B cell (primary cell): ENCODE results near the gene ACOXL. TPM values are rescaled to one million over a fixed set of nuclear protein-coding genes. Genes with fewer than 3 reads are reported as not detected.

Experiments
- ATAC-seq: fragments of 200-7000 bp; cut with Tn5 transposase; one replicate; pipeline ENCODE4 v1.10.0; 2021; ENCODE audit warnings: low read depth, mild to moderate bottlenecking, moderate number of reproducible peaks, moderate library complexity
- CTCF ChIA-PET: fragments of 350-600 bp; sonication (Branson Sonifier 250); formaldehyde crosslinking; loops from one replicate; lab custom pipeline; 2021; ENCODE audit warnings: antibody characterized with exemption, inconsistent platforms; lab: Charles Lee
- POLR2A ChIA-PET: fragments of 350-600 bp; sonication (Branson Sonifier 250); formaldehyde crosslinking; loops from one replicate; lab custom pipeline; 2021; ENCODE audit warnings: antibody characterized with exemption; lab: Charles Lee
- DNase-seq: peaks from one replicate; pipeline ENCODE4 v3.0.0; 2013
- H2AFZ ChIP-seq: 2 replicates; pipeline ENCODE4 v1.6.1; 2012; ENCODE audit warnings: mild to moderate bottlenecking, low read depth, low read length; ENCODE audit not compliant: insufficient read depth, poor library complexity, severe bottlenecking
- H3K27ac ChIP-seq, 2 donors: 1 replicate in 1 of 2; 2 replicates in 1 of 2; pipeline ENCODE4 v1.5.1; 2012 to 2013; ENCODE audit warnings: low read length in 2 of 2, mild to moderate bottlenecking in 2 of 2, moderate library complexity in 1 of 2
- H3K27me3 ChIP-seq, 4 experiments: fragments of 200-600 bp in 1 of 4; sonication (generic) in 1 of 4; replicated peaks in 1 of 4; 1 replicate in 2 of 4; 2 replicates in 2 of 4; pipeline versions ENCODE4 v1.6.1 to v1.7.0; 2013 to 2016; ENCODE audit warnings: low read length in 3 of 4, mild to moderate bottlenecking in 2 of 4, mixed read lengths in 1 of 4, moderate library complexity in 1 of 4; ENCODE audit not compliant: insufficient read depth in 4 of 4, control insufficient read depth in 3 of 4; ENCODE audit errors: control extremely low read depth in 1 of 4
- H3K36me3 ChIP-seq, 2 experiments: replicated peaks in 1 of 2; 1 replicate in 1 of 2; 2 replicates in 1 of 2; pipeline versions ENCODE4 v1.6.1 to v1.7.1; 2013; ENCODE audit warnings: low read length in 1 of 2; ENCODE audit not compliant: insufficient read depth in 2 of 2, control insufficient read depth in 1 of 2; ENCODE audit errors: control extremely low read depth in 1 of 2, extremely low read depth in 1 of 2
- H3K4me1 ChIP-seq, 2 donors: fragments of 200-600 bp in 1 of 2; sonication (generic) in 1 of 2; 1 replicate in 1 of 2; 2 replicates in 1 of 2; pipeline versions ENCODE4 v1.5.1 to v1.6.1; 2013 to 2017; ENCODE audit warnings: low read length in 2 of 2; ENCODE audit not compliant: control insufficient read depth in 2 of 2, insufficient read depth in 2 of 2
- H3K4me2 ChIP-seq: replicated peaks from 2 replicates; pipeline ENCODE3; 2012; ENCODE audit warnings: mild to moderate bottlenecking, low read depth, low read length; ENCODE audit not compliant: poor library complexity, severe bottlenecking
- H3K4me3 ChIP-seq, 5 experiments: fragments of 200-600 bp in 1 of 5; sonication (generic) in 1 of 5; 1 replicate in 3 of 5; 2 replicates in 2 of 5; pipeline versions ENCODE4 v1.5.1 to v1.7.0; 2011 to 2016; ENCODE audit warnings: low read length in 4 of 5, mild to moderate bottlenecking in 4 of 5, low read depth in 2 of 5, control low read depth in 1 of 5, moderate library complexity in 1 of 5; ENCODE audit not compliant: insufficient read depth in 1 of 5; ENCODE audit errors: control extremely low read depth in 1 of 5, extremely low read depth in 1 of 5
- H3K79me2 ChIP-seq: fragments of 200-600 bp; sonication (generic); one replicate; pipeline ENCODE4 v1.6.0; 2016; ENCODE audit warnings: low read length; ENCODE audit not compliant: control insufficient read depth, insufficient read depth
- H3K9ac ChIP-seq: fragments of 200-600 bp; sonication (generic); 2 replicates; pipeline ENCODE4 v1.6.1; 2017; ENCODE audit warnings: mild to moderate bottlenecking, low read length, moderate library complexity
- H3K9me3 ChIP-seq, 3 donors: one replicate each; pipeline versions ENCODE4 v1.6.1 to v1.7.1; 2013; ENCODE audit warnings: low read length in 2 of 3; ENCODE audit not compliant: control insufficient read depth in 2 of 3, insufficient read depth in 1 of 3; ENCODE audit errors: control extremely low read depth in 1 of 3
- H4K20me1 ChIP-seq: 2 replicates; pipeline ENCODE4 v1.6.0; 2012; ENCODE audit warnings: mild to moderate bottlenecking, low read length; ENCODE audit not compliant: insufficient read depth, control insufficient read depth, poor library complexity, severe bottlenecking
- H3K27ac Mint-ChIP-seq: one replicate; pipeline ENCODE4 v1.8.0; 2021; ENCODE audit warnings: mixed read lengths
- H3K27me3 Mint-ChIP-seq: one replicate; pipeline ENCODE4 v1.8.0; 2021; ENCODE audit warnings: mixed read lengths
- H3K4me1 Mint-ChIP-seq: one replicate; pipeline ENCODE4 v1.8.0; 2021; ENCODE audit warnings: mixed read lengths
- H3K4me3 Mint-ChIP-seq: one replicate; pipeline ENCODE4 v1.8.0; 2021; ENCODE audit warnings: mixed read lengths
- H3K9me3 Mint-ChIP-seq: one replicate; pipeline ENCODE4 v1.8.0; 2022; ENCODE audit warnings: mixed read lengths; ENCODE audit not compliant: insufficient read depth
- CTCF ChIP-seq: fragments of 200-600 bp; IDR thresholded peaks from one replicate; pipeline ENCODE4 v1.8.0; 2022; ENCODE audit warnings: antibody characterized with exemption, mild to moderate bottlenecking
- EZH2 ChIP-seq: IDR thresholded peaks from 2 replicates; pipeline ENCODE4 v1.6.1; 2012; ENCODE audit warnings: borderline replicate concordance, low read depth, mild to moderate bottlenecking, moderate library complexity, low read length; ENCODE audit not compliant: insufficient read depth, poor library complexity, severe bottlenecking
- WGBS: methylation state at CpG from one replicate; pipeline ENCODE4 v1.1.5; 2013; ENCODE audit warnings: missing lambda C conversion rate; ENCODE audit not compliant: insufficient coverage; 5-methylcytosine and 5-hydroxymethylcytosine counted together
- intact Hi-C: fragments of 100-400 bp; cut with micrococcal nuclease; formaldehyde crosslinking; loops from one replicate; pipeline ENCODE4 v1.10.0; 2022
- polyA plus RNA-seq: library from polyadenylated mRNA; depleted of rRNA; stranded (reverse); fragments of >200 nt; gene quantifications from 2 replicates; pipeline ENCODE4 v1.2.3, GENCODE V29; 2012
- total RNA-seq, 2 donors: library from RNA; stranded (reverse); fragments of 120-200 nt in 1 of 2; gene quantifications; 1 replicate in 1 of 2; 2 replicates in 1 of 2; pipeline versions ENCODE4 v1.2.3 to v1.2.4, GENCODE V29; 2013 to 2022

The ACOXL gene
- total and polyA plus RNA-seq, 2 donors (not counting 1 experiment from before 2014, with no cell fraction given), result 0.06 TPM; not detected in 1

- H3K27ac ChIP-seq, result no peak overlapping the region
- intact Hi-C loops, result loop anchor here (10.0 kb wide), 1 partner anchor 636 kb away; no protein-coding TSS in a partner anchor
- ATAC-seq, result no peak
- H3K4me3 Mint-ChIP-seq, result no peak overlapping the region
- H2AFZ ChIP-seq, result no peak overlapping the region
- H3K79me2 ChIP-seq, result no peaks in the 10 kb centered on the region
- ChIA-PET CTCF (interaction anchor here (0.9 to 1.3 kb wide), 3 partner anchors 7 to 338 kb away, joined by 3 read pairs; no protein-coding TSS in a partner anchor), POLR2A (no interaction called here)
- H3K9ac ChIP-seq, result no peak overlapping the region
- peaks cover 20% of the 10 kb centered on the region for H3K4me1 Mint-ChIP-seq
- H3K9me3 ChIP-seq, result peaks cover 0 to 4% (median 3%) of the 10 kb centered on the region in 3 donors
- H3K4me1 ChIP-seq, result peaks cover 9 to 11% of the 10 kb centered on the region in 2 donors
- peaks cover 18% of the 10 kb centered on the region for H3K27me3 Mint-ChIP-seq
- WGBS, result 69% methylated on average over 8 of the region's 8 CpGs
- no peaks in the 10 kb centered on the region for H3K9me3 Mint-ChIP-seq
- H3K4me3 ChIP-seq, result no peak overlapping the region
- DNase-seq, result no peak
- H3K4me2 ChIP-seq, result no peak overlapping the region
- H3K36me3 ChIP-seq, result no peaks in the 10 kb centered on the region
- no peak overlapping the region for H3K27ac Mint-ChIP-seq
- H4K20me1 ChIP-seq, result no peaks in the 10 kb centered on the region
- TF ChIP-seq CTCF (no peak), EZH2 (no peak)
- peaks cover 0 to 5% (median 0%) of the 10 kb centered on the region in 4 experiments for H3K27me3 ChIP-seq
These were observed 86.6 kb downstream of the ACOXL start for GRCh38 chr2:110818767-110819481.

DNA sequence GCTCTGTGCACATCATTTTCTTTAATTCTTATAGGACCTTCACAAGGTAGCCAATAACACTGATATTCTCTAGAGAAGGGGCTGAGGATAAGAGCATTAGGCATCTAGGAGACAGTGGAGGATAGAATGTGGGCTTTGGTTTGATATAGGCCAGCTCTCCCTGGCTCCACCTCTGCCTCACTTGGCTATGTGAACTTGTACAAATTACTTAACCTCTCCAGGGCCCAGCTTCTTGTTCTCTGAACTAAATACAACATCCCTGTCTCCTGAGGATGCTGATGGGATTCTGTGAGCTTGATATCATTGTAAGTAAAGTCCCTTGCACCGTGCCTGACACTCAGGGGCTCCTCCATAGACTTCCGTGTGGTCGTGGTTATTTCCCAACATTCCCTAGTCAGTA, 87.3 kb downstream of the ACOXL start:
- Histone ChIP-seq H4K20me1 (no peaks in the 10 kb centered on the region), H2AFZ (no peak overlapping the region), H3K36me3 (no peaks in the 10 kb centered on the region), H3K27ac (no peak overlapping the region), H3K27me3 (peaks cover 0 to 5% (median 0%) of the 10 kb centered on the region in 4 experiments), H3K4me1 (peaks cover 9 to 11% of the 10 kb centered on the region in 2 donors), H3K9ac (no peak overlapping the region), H3K4me2 (no peak overlapping the region), H3K9me3 (peaks cover 1 to 10% (median 4%) of the 10 kb centered on the region in 3 donors), H3K4me3 (no peak overlapping the region), H3K79me2 (no peaks in the 10 kb centered on the region)
- ChIA-PET POLR2A (no interaction called here), CTCF (interaction anchor here (0.9 to 1.3 kb wide), 3 partner anchors 8 to 337 kb away, joined by 3 read pairs; no protein-coding TSS in a partner anchor)
- H3K9me3 Mint-ChIP-seq, result no peaks in the 10 kb centered on the region
- no peak for TF ChIP-seq EZH2
- H3K4me3 Mint-ChIP-seq, result no peak overlapping the region
- peaks cover 18% of the 10 kb centered on the region for H3K27me3 Mint-ChIP-seq
- 93% methylated on average over 3 of the region's 3 CpGs for WGBS
- H3K4me1 Mint-ChIP-seq, result peaks cover 20% of the 10 kb centered on the region
- intact Hi-C loops, result loop anchor here (10.0 kb wide), 1 partner anchor 635 kb away; no protein-coding TSS in a partner anchor
- ATAC-seq (no peak), DNase-seq (no peak)
- no peak overlapping the region for H3K27ac Mint-ChIP-seq
